CD4-positive, CD25-positive, alpha-beta regulatory T cell (primary cell): ENCODE results near the gene ITSN2. TPM values are rescaled to one million over a fixed set of nuclear protein-coding genes. Genes with fewer than 3 reads are reported as not detected.

Source experiments
- ATAC-seq, 2 donors: fragments of 150-1000 bp; cut with Tn5 transposase; one replicate each; pipeline ENCODE4 v1.10.0; 2021; ENCODE audit warnings: low read depth in 2 of 2, moderate number of reproducible peaks in 2 of 2, moderate library complexity in 1 of 2
- DNase-seq, 3 donors: peaks; one replicate each; pipeline versions ENCODE4 v3.0.0 to v3.0.0-alpha.2; 2012 to 2022; ENCODE audit warnings: mixed read lengths in 1 of 3
- H3K27ac ChIP-seq: one replicate; pipeline ENCODE4 v1.7.0; 2013; ENCODE audit warnings: mild to moderate bottlenecking, low read length; ENCODE audit not compliant: insufficient read depth, poor library complexity, severe bottlenecking
- H3K27me3 ChIP-seq: one replicate; pipeline ENCODE4 v1.7.0; 2013; ENCODE audit warnings: low read length; ENCODE audit not compliant: control insufficient read depth, insufficient read depth
- H3K36me3 ChIP-seq: one replicate; pipeline ENCODE4 v1.7.0; 2013; ENCODE audit warnings: mild to moderate bottlenecking, low read length, moderate library complexity; ENCODE audit not compliant: control insufficient read depth, insufficient read depth
- H3K4me1 ChIP-seq: 2 replicates; pipeline ENCODE4 v1.7.0; 2013; ENCODE audit warnings: mild to moderate bottlenecking, low read length; ENCODE audit not compliant: insufficient read depth, control insufficient read depth, poor library complexity, severe bottlenecking
- H3K4me3 ChIP-seq: one replicate; pipeline ENCODE4 v1.7.0; 2013; ENCODE audit warnings: low read depth, mild to moderate bottlenecking, low read length, moderate library complexity
- H3K9me3 ChIP-seq, 2 experiments: 1 replicate in 1 of 2; 2 replicates in 1 of 2; pipeline ENCODE4 v1.7.0; 2013; ENCODE audit warnings: low read length in 2 of 2, mild to moderate bottlenecking in 1 of 2, moderate library complexity in 1 of 2; ENCODE audit not compliant: control insufficient read depth in 2 of 2
- H3K27ac Mint-ChIP-seq, 3 donors: one replicate each; pipeline ENCODE4 v1.8.0; 2020 to 2022; ENCODE audit warnings: mild to moderate bottlenecking in 3 of 3, mixed read lengths in 3 of 3, moderate library complexity in 2 of 3
- H3K27me3 Mint-ChIP-seq: one replicate; pipeline ENCODE4 v1.8.0; 2022; ENCODE audit warnings: mild to moderate bottlenecking, mixed read lengths
- H3K36me3 Mint-ChIP-seq: one replicate; pipeline ENCODE4 v1.8.0; 2020; ENCODE audit warnings: mixed read lengths
- H3K4me1 Mint-ChIP-seq, 4 donors: one replicate each; pipeline ENCODE4 v1.8.0; 2020 to 2022; ENCODE audit warnings: mixed read lengths in 4 of 4, mild to moderate bottlenecking in 1 of 4
- H3K4me3 Mint-ChIP-seq, 4 donors: one replicate each; pipeline ENCODE4 v1.8.0; 2020 to 2022; ENCODE audit warnings: mild to moderate bottlenecking in 4 of 4, mixed read lengths in 4 of 4, moderate library complexity in 3 of 4
- H3K9me3 Mint-ChIP-seq, 7 donors: one replicate each; pipeline ENCODE4 v1.8.0; 2020 to 2022; ENCODE audit warnings: mixed read lengths in 7 of 7, mild to moderate bottlenecking in 3 of 7, moderate library complexity in 2 of 7
- polyA plus RNA-seq, 4 donors: library from polyadenylated mRNA; unstranded; fragments of 300-500 nt; fragmentation: Illumina TruSeq; gene quantifications; one replicate each; pipeline ENCODE4 v1.2.3, GENCODE V29; 2021
- total RNA-seq: library from RNA; stranded (reverse); gene quantifications from one replicate; pipeline ENCODE4 v1.2.3, GENCODE V29; 2022

Gene ITSN2
- total and polyA plus RNA-seq, 5 donors from 2014 or later: 54.0 to 115 (median 58.9) TPM

GRCh38 chr2:24276349-24276899 lies 83.9 kb downstream of the ITSN2 start:
- Histone ChIP-seq H3K27me3 (no peaks in the 10 kb centered on the region), H3K27ac (no peak overlapping the region), H3K4me1 (no peaks in the 10 kb centered on the region), H3K9me3 (no peaks in the 10 kb centered on the region), H3K4me3 (no peak overlapping the region), H3K36me3 (peaks cover 50% of the 10 kb centered on the region)
- Mint-ChIP-seq H3K4me3 (no peak overlapping the region), H3K27ac (peak overlapping the region in 1 of 3 donors; percentile 34), H3K36me3 (peaks cover 28% of the 10 kb centered on the region), H3K4me1 (peaks cover 0 to 6% (median 3%) of the 10 kb centered on the region in 4 donors), H3K9me3 (peaks cover 0 to 1% (median 0%) of the 10 kb centered on the region in 7 donors), H3K27me3 (no peaks in the 10 kb centered on the region)
- DNase-seq (no peak), ATAC-seq (no peak)

GRCh38 chr2:24274809-24275208 lies 85.5 kb downstream of the ITSN2 start:
- no peak for ATAC-seq
- no peak overlapping the region for H3K4me3 Mint-ChIP-seq
- no peaks in the 10 kb centered on the region for H3K27me3 Mint-ChIP-seq
- Histone ChIP-seq H3K4me3 (no peak overlapping the region), H3K27ac (no peak overlapping the region), H3K27me3 (no peaks in the 10 kb centered on the region), H3K9me3 (no peaks in the 10 kb centered on the region), H3K36me3 (peaks cover 64% of the 10 kb centered on the region), H3K4me1 (no peaks in the 10 kb centered on the region)
- H3K27ac Mint-ChIP-seq: no peak overlapping the region
- peaks cover 0 to 6% (median 3%) of the 10 kb centered on the region in 4 donors for H3K4me1 Mint-ChIP-seq
- DNase-seq: no peak
- peaks cover 38% of the 10 kb centered on the region for H3K36me3 Mint-ChIP-seq
- H3K9me3 Mint-ChIP-seq: peaks cover 0 to 1% (median 0%) of the 10 kb centered on the region in 7 donors

- peaks cover 0 to 3% (median 0%) of the 10 kb centered on the region in 7 donors for H3K9me3 Mint-ChIP-seq
- ATAC-seq (no peak), DNase-seq (no peak)
- H3K4me3 Mint-ChIP-seq: no peak overlapping the region
- Histone ChIP-seq H3K4me3 (no peak overlapping the region), H3K27ac (no peak overlapping the region), H3K36me3 (peaks cover 76% of the 10 kb centered on the region), H3K9me3 (no peaks in the 10 kb centered on the region), H3K27me3 (no peaks in the 10 kb centered on the region), H3K4me1 (no peaks in the 10 kb centered on the region)
- H3K27ac Mint-ChIP-seq: peak overlapping the region in 2 of 3 donors; percentile 9 to 45
- peaks cover 0 to 12% (median 7%) of the 10 kb centered on the region in 4 donors for H3K4me1 Mint-ChIP-seq
- H3K36me3 Mint-ChIP-seq: peaks cover 48% of the 10 kb centered on the region
- H3K27me3 Mint-ChIP-seq: no peaks in the 10 kb centered on the region
Measured at GRCh38 chr2:24273598-24273997, 86.7 kb downstream of the ITSN2 start.

- Histone ChIP-seq H3K9me3 (no peaks in the 10 kb centered on the region), H3K4me3 (no peak overlapping the region), H3K27me3 (no peaks in the 10 kb centered on the region), H3K36me3 (peaks cover 83% of the 10 kb centered on the region), H3K27ac (no peak overlapping the region), H3K4me1 (no peaks in the 10 kb centered on the region)
- H3K27ac Mint-ChIP-seq: peak overlapping the region in 1 of 3 donors; percentile 9
- ATAC-seq (no peak), DNase-seq (no peak)
- H3K4me1 Mint-ChIP-seq: peaks cover 0 to 9% (median 6%) of the 10 kb centered on the region in 4 donors
- H3K4me3 Mint-ChIP-seq: no peak overlapping the region
- H3K9me3 Mint-ChIP-seq: peaks cover 0 to 3% (median 0%) of the 10 kb centered on the region in 7 donors
- peaks cover 50% of the 10 kb centered on the region for H3K36me3 Mint-ChIP-seq
- no peaks in the 10 kb centered on the region for H3K27me3 Mint-ChIP-seq
Measured at GRCh38 chr2:24272907-24273306, 87.4 kb downstream of the ITSN2 start.

- no peak overlapping the region for H3K4me3 ChIP-seq
- no peak overlapping the region for H3K27ac Mint-ChIP-seq
Measured at GRCh38 chr2:24272161-24272802, 88.1 kb downstream of the ITSN2 start.

GRCh38 chr2:24269265-24269664 lies 91.1 kb downstream of the ITSN2 start:
- ATAC-seq (no peak), DNase-seq (no peak)
- peaks cover 0 to 3% (median 0%) of the 10 kb centered on the region in 7 donors for H3K9me3 Mint-ChIP-seq
- peaks cover 55% of the 10 kb centered on the region for H3K36me3 Mint-ChIP-seq
- H3K4me3 Mint-ChIP-seq: no peak overlapping the region
- Histone ChIP-seq H3K27ac (no peak overlapping the region), H3K9me3 (no peaks in the 10 kb centered on the region), H3K36me3 (peaks cover 87% of the 10 kb centered on the region), H3K4me1 (no peaks in the 10 kb centered on the region), H3K27me3 (no peaks in the 10 kb centered on the region), H3K4me3 (no peak overlapping the region)
- H3K4me1 Mint-ChIP-seq: peaks cover 0 to 11% (median 8%) of the 10 kb centered on the region in 4 donors
- H3K27ac Mint-ChIP-seq: peak overlapping the region in 1 of 3 donors; percentile 27
- no peaks in the 10 kb centered on the region for H3K27me3 Mint-ChIP-seq

More at GRCh38 chr2:24272161-24272802, 88.1 kb downstream of the ITSN2 start:
- peaks cover 50% of the 10 kb centered on the region for H3K36me3 Mint-ChIP-seq
- Histone ChIP-seq H3K27ac (no peak overlapping the region), H3K9me3 (no peaks in the 10 kb centered on the region), H3K27me3 (no peaks in the 10 kb centered on the region), H3K36me3 (peaks cover 89% of the 10 kb centered on the region), H3K4me1 (no peaks in the 10 kb centered on the region)
- H3K9me3 Mint-ChIP-seq: peaks cover 0 to 3% (median 0%) of the 10 kb centered on the region in 7 donors
- peaks cover 0 to 8% (median 6%) of the 10 kb centered on the region in 4 donors for H3K4me1 Mint-ChIP-seq
- ATAC-seq (no peak), DNase-seq (no peak)
- no peaks in the 10 kb centered on the region for H3K27me3 Mint-ChIP-seq
- no peak overlapping the region for H3K4me3 Mint-ChIP-seq

GRCh38 chr2:24265212-24265611 lies 95.1 kb downstream of the ITSN2 start:
- Mint-ChIP-seq H3K4me1 (peaks cover 6 to 26% (median 16%) of the 10 kb centered on the region in 4 donors), H3K27ac (no peak overlapping the region), H3K4me3 (no peak overlapping the region), H3K36me3 (peaks cover 52% of the 10 kb centered on the region), H3K9me3 (peaks cover 0 to 2% (median 0%) of the 10 kb centered on the region in 7 donors), H3K27me3 (no peaks in the 10 kb centered on the region)
- peaks cover 73% of the 10 kb centered on the region for H3K36me3 ChIP-seq
- no peak overlapping the region for H3K27ac ChIP-seq
- no peak for DNase-seq
- ATAC-seq: no peak
- H3K27me3 ChIP-seq: no peaks in the 10 kb centered on the region
- H3K4me3 ChIP-seq: no peak overlapping the region
- no peaks in the 10 kb centered on the region for H3K9me3 ChIP-seq
- H3K4me1 ChIP-seq: no peaks in the 10 kb centered on the region
